Stomach smooth muscle (tissue), 2 donors: Measurements from ENCODE around the gene TYW5.
A peak's percentile ranks its signal among the peaks of the same experiment; 100 is the strongest.

ENCODE experiments used
- H3K27ac ChIP-seq: one replicate; pipeline ENCODE4 v1.7.0; 2013; ENCODE audit warnings: mild to moderate bottlenecking, low read length, inconsistent platforms
- H3K27me3 ChIP-seq, 2 donors: one replicate each; pipeline ENCODE4 v1.7.0; 2013; ENCODE audit warnings: low read length in 2 of 2; ENCODE audit not compliant: insufficient read depth in 2 of 2, control insufficient read depth in 1 of 2
- H3K36me3 ChIP-seq, 2 donors: one replicate each; pipeline ENCODE4 v1.7.0; 2013; ENCODE audit warnings: low read length in 2 of 2; ENCODE audit not compliant: control insufficient read depth in 2 of 2, insufficient read depth in 2 of 2
- H3K4me1 ChIP-seq: one replicate; pipeline ENCODE4 v1.7.0; 2013; ENCODE audit warnings: low read length; ENCODE audit not compliant: control insufficient read depth, insufficient read depth
- H3K4me3 ChIP-seq, 2 donors: one replicate each; pipeline ENCODE4 v1.7.0; 2013; ENCODE audit warnings: low read length in 2 of 2
- H3K9ac ChIP-seq, 2 donors: one replicate each; pipeline ENCODE4 v1.7.0; 2013; ENCODE audit warnings: low read length in 2 of 2, mild to moderate bottlenecking in 1 of 2
- H3K9me3 ChIP-seq, 2 donors: one replicate each; pipeline ENCODE4 v1.7.0; 2013; ENCODE audit warnings: low read length in 2 of 2; ENCODE audit not compliant: control insufficient read depth in 2 of 2
- donor health status: healthy.
- donor health status: Pancreatic carcinoma.

The TYW5 gene

DNA sequence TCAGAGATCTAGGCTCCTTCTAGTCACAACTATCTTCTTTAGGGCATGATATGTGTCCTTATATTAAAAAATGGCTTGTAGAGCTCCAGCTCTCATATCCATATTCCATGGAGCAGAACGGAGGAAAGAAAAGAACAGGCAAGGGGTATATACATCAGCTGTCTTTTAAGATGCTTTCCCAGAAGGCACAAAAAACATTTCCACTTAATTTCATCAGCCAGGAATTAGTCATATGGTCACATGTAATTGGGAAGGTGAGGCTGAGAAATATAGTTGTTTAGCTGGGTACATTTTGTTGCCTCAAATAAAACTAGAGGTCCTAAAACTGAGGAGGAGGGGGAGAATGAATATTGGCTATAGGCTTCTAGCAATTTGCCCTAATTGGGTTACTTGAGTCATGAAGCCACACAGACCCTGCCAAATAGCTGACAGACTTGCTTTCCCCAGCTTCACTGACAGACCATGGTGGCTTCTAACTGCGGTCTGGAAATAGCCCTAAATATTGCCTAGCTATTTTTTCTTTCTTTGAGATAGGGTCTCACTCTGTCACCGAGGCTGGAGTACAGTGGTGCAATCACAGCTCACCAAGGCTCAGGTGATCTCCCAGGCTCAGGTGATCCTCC is 20.1 kb upstream of the TYW5 start:
- no peak overlapping the region for H3K4me3 ChIP-seq
- H3K36me3 ChIP-seq: no peaks in the 10 kb centered on the region
- H3K27ac ChIP-seq: no peak overlapping the region
- no peaks in the 10 kb centered on the region for H3K9me3 ChIP-seq
- no peaks in the 10 kb centered on the region for H3K27me3 ChIP-seq
- H3K4me1 ChIP-seq: peaks cover 8% of the 10 kb centered on the region
- no peak overlapping the region for H3K9ac ChIP-seq

GRCh38 chr2:199973703-199974102 is 18.4 kb upstream of the TYW5 start:
- no peaks in the 10 kb centered on the region for H3K36me3 ChIP-seq
- H3K9me3 ChIP-seq: no peaks in the 10 kb centered on the region
- H3K27ac ChIP-seq: no peak overlapping the region
- H3K27me3 ChIP-seq: no peaks in the 10 kb centered on the region
- no peak overlapping the region for H3K4me3 ChIP-seq
- no peak overlapping the region for H3K9ac ChIP-seq
- no peaks in the 10 kb centered on the region for H3K4me1 ChIP-seq

DNA sequence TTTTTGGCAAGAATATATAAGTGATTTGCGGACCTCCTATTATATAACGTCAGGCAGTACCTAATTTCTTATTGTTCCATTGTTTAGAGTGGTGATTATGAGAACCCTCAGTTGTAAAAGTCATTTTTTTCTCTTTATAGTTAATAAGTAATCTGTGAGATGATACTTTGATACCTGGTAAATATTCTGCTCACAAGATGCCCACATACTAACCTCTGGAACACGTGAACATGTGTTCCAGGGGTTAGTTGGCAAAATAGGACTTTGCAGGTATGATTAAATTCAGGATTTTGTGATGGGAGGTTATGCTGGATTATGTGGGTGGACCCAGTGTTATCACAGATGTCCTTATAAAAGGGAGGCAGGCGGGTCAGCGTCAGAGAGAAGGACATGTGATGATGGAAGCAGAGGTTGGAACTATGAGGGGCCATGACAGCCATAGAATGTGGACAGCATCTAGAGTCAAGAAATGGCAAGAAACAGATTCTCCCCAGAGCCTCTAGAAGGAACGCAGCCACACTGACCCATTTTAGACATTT is 16.9 kb upstream of the TYW5 start:
- H3K27me3 ChIP-seq: no peaks in the 10 kb centered on the region
- no peaks in the 10 kb centered on the region for H3K36me3 ChIP-seq
- H3K4me1 ChIP-seq: no peaks in the 10 kb centered on the region
- H3K9me3 ChIP-seq: no peaks in the 10 kb centered on the region
- H3K9ac ChIP-seq: no peak overlapping the region
- no peak overlapping the region for H3K4me3 ChIP-seq
- H3K27ac ChIP-seq: no peak overlapping the region

DNA sequence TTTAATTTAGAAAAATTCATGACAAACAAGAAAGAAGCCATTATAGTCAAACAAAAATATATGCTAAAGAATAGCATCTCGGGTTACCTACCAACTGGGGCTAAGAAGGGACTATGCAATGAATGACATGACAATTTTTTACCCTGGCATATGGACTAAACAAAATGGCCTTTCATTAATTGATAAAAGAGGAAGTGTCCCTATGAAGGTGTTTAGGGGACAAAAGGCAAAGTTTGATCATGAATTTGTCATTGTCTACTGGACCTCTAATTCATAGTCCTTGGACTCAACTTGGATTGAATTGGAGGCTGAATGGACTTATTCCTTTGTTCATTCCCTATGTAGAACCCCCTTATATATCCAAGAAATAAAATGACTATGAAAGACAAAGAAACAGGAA is 12.8 kb upstream of the TYW5 start:
- H3K4me1 ChIP-seq: no peaks in the 10 kb centered on the region
- H3K27me3 ChIP-seq: no peaks in the 10 kb centered on the region
- H3K36me3 ChIP-seq: peaks cover 6 to 11% of the 10 kb centered on the region in 2 donors
- no peak overlapping the region for H3K4me3 ChIP-seq
- H3K9me3 ChIP-seq: no peaks in the 10 kb centered on the region
- H3K9ac ChIP-seq: no peak overlapping the region
- no peak overlapping the region for H3K27ac ChIP-seq

DNA sequence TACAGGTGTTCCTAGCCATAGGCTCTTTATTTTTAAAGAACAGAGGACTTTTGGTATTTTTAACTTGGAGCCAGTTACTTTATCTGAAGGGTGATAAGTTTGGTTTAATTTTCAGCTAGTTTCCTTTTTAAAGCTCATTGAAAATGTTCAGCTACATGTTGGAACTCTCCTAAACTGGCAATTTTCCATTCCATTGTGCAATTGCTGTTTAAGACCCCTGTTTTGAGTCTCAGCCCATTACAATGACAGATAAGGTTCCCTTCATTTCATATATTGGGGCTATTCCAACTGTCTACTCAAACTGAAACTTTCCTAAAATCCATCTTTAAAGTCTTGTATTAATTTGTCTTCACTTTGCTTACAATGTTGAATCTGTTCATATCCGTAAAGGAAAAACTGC is 11.7 kb upstream of the TYW5 start:
- H3K9ac ChIP-seq: no peak overlapping the region
- H3K9me3 ChIP-seq: no peaks in the 10 kb centered on the region
- H3K27me3 ChIP-seq: no peaks in the 10 kb centered on the region
- H3K4me3 ChIP-seq: no peak overlapping the region
- no peak overlapping the region for H3K27ac ChIP-seq
- no peaks in the 10 kb centered on the region for H3K4me1 ChIP-seq
- peaks cover 10 to 18% of the 10 kb centered on the region in 2 donors for H3K36me3 ChIP-seq

- Histone ChIP-seq H3K27ac (no peak overlapping the region), H3K36me3 (peaks cover 15 to 22% of the 10 kb centered on the region in 2 donors), H3K9ac (no peak overlapping the region), H3K4me1 (no peaks in the 10 kb centered on the region), H3K9me3 (no peaks in the 10 kb centered on the region), H3K27me3 (no peaks in the 10 kb centered on the region), H3K4me3 (no peak overlapping the region)
Measured at GRCh38 chr2:199966405-199966804, 11.1 kb upstream of the TYW5 start.

- Histone ChIP-seq H3K27ac (no peak overlapping the region), H3K4me1 (peaks cover 1% of the 10 kb centered on the region), H3K9ac (no peak overlapping the region), H3K4me3 (no peak overlapping the region), H3K9me3 (no peaks in the 10 kb centered on the region), H3K36me3 (peaks cover 27 to 40% of the 10 kb centered on the region in 2 donors), H3K27me3 (no peaks in the 10 kb centered on the region)
Measured at GRCh38 chr2:199962203-199962602, 6.9 kb upstream of the TYW5 start.

DNA sequence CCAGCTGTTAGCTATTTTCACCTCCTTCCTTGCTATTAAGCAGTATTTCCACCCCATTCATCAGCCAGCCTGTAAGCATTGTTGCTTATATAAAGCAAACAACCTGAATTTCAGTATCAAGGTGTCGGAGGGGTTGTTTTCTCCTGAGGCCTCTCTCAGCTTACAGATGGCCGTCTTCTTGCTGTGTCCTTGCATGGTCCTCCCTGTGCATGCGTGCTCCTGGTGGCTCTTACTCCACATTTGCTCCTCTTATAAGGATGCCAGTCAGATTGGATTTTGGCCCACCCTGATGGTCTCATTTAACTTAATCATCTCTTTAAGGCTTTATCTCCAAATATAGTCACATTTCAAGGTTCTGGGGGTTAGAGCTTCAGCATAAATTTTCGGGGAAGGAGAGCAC is 2.7 kb upstream of the TYW5 start:
- Histone ChIP-seq H3K27ac (no peak overlapping the region), H3K9me3 (no peaks in the 10 kb centered on the region), H3K27me3 (no peaks in the 10 kb centered on the region), H3K9ac (no peak overlapping the region), H3K4me3 (no peak overlapping the region), H3K4me1 (peaks cover 26% of the 10 kb centered on the region), H3K36me3 (peaks cover 21 to 29% of the 10 kb centered on the region in 2 donors)

DNA sequence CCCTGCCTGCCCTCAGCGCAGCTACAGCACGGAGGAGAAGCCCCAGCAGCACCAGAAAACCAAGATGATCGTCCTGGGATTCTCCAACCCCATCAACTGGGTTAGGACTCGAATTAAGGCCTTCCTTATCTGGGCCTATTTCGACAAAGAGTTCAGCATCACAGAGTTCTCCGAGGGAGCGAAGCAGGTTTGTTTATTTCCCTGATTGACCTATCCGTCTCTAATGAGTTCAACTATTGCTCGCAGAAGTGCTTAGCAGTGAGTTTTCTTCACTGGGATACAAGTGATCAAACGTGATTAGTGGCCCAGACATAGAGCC is 730 bp upstream of the TYW5 start:
- H3K27ac ChIP-seq: peak overlapping the region; percentile 79
- no peaks in the 10 kb centered on the region for H3K9me3 ChIP-seq
- H3K27me3 ChIP-seq: no peaks in the 10 kb centered on the region
- peak overlapping the region; percentile 90 to 98 for H3K4me3 ChIP-seq
- H3K36me3 ChIP-seq: peaks cover 11 to 14% of the 10 kb centered on the region in 2 donors
- H3K4me1 ChIP-seq: peaks cover 26% of the 10 kb centered on the region
- peak overlapping the region; percentile 85 to 95 for H3K9ac ChIP-seq

- Histone ChIP-seq H3K36me3 (peaks cover 7 to 8% of the 10 kb centered on the region in 2 donors), H3K4me3 (peak overlapping the region; percentile 90 to 98), H3K9ac (peak overlapping the region; percentile 85 to 95), H3K27ac (peak overlapping the region; percentile 79), H3K9me3 (no peaks in the 10 kb centered on the region), H3K27me3 (no peaks in the 10 kb centered on the region), H3K4me1 (peaks cover 26% of the 10 kb centered on the region)
Measured at GRCh38 chr2:199955007-199955338, 318 bp downstream of the TYW5 start.

- no peaks in the 10 kb centered on the region for H3K27me3 ChIP-seq
- H3K4me1 ChIP-seq: peaks cover 13% of the 10 kb centered on the region
- no peak overlapping the region for H3K4me3 ChIP-seq
- H3K27ac ChIP-seq: no peak overlapping the region
- no peak overlapping the region for H3K9ac ChIP-seq
- H3K36me3 ChIP-seq: peaks cover 3 to 6% of the 10 kb centered on the region in 2 donors
- H3K9me3 ChIP-seq: no peaks in the 10 kb centered on the region
Measured at GRCh38 chr2:199951023-199951422, 4.3 kb downstream of the TYW5 start.
